Bone marrow (tissue), 2 donors: ENCODE measurements around the gene SPSB4.

Experiments
- DNase-seq, 2 donors: peaks; one replicate each; lab custom pipeline; 2025; lab: John Stamatoyannopoulos, UW

The SPSB4 gene

GRCh38 chr3:141076036-141076773, 25.1 kb downstream of the SPSB4 start:
- DNase-seq = no peak

GRCh38 chr3:141076797-141077571, 25.8 kb downstream of the SPSB4 start:
- DNase-seq = peak; percentile 24 to 27

- no peak for DNase-seq
Measured at GRCh38 chr3:141077631-141078030, 26.5 kb downstream of the SPSB4 start.

- no peak for DNase-seq
Measured at GRCh38 chr3:141078200-141078599, 27.1 kb downstream of the SPSB4 start.

GRCh38 chr3:141080431-141080830, 29.3 kb downstream of the SPSB4 start:
- no peak for DNase-seq

GRCh38 chr3:141081141-141081795, 30.1 kb downstream of the SPSB4 start:
- DNase-seq = no peak

GRCh38 chr3:141082064-141082463, 30.9 kb downstream of the SPSB4 start:
- DNase-seq = no peak

- no peak for DNase-seq
Measured at GRCh38 chr3:141083226-141083625, 32.1 kb downstream of the SPSB4 start.

- no peak for DNase-seq
Measured at GRCh38 chr3:141083836-141084649, 32.9 kb downstream of the SPSB4 start.

GRCh38 chr3:141085343-141086070, 34.4 kb downstream of the SPSB4 start:
- DNase-seq = no peak

GRCh38 chr3:141086188-141086587, 35.0 kb downstream of the SPSB4 start:
- no peak for DNase-seq

GRCh38 chr3:141087076-141087777, 36.1 kb downstream of the SPSB4 start:
- DNase-seq = no peak

GRCh38 chr3:141087778-141088130, 36.6 kb downstream of the SPSB4 start:
- DNase-seq = no peak

GRCh38 chr3:141089339-141090152, 38.4 kb downstream of the SPSB4 start:
- DNase-seq = no peak

GRCh38 chr3:141091426-141091825, 40.3 kb downstream of the SPSB4 start:
- DNase-seq = no peak

- no peak for DNase-seq
Measured at GRCh38 chr3:141092663-141093062, 41.5 kb downstream of the SPSB4 start.

GRCh38 chr3:141093397-141093796, 42.2 kb downstream of the SPSB4 start:
- no peak for DNase-seq

- DNase-seq = no peak
Measured at GRCh38 chr3:141093971-141094684, 43.0 kb downstream of the SPSB4 start.
